ENCODE results near the gene CD86.

- TF ChIP-seq JUN (IDR thresholded peaks at IDR 0.05; ENCODE audit: low read depth, low read length) (no peak), EZH2 (IDR thresholded peaks at IDR 0.05; ENCODE audit: low read depth, low read length, severe bottlenecking) (no peak), SRF (IDR thresholded peaks at IDR 0.05; ENCODE audit: low read depth, low read length) (no peak), PHF8 (conservative IDR thresholded peaks at IDR 0.05; ENCODE audit: low read depth, low read length) (no peak), CTCF (IDR thresholded peaks at IDR 0.05; ENCODE audit: control extremely low read depth in 1 of 3, insufficient read depth in 1 of 3, low read depth in 1 of 3, low read length in 3 of 3) (no peak), RAD21 (IDR thresholded peaks at IDR 0.05 in 1 of 2, conservative IDR thresholded peaks at IDR 0.05 in 1 of 2; ENCODE audit: low read depth in 2 of 2, low read length in 2 of 2) (no peak), POLR2A (IDR thresholded peaks at IDR 0.05; ENCODE audit: control extremely low read depth in 1 of 2, low read depth in 2 of 2, low read length in 2 of 2) (no peak), CBX5 (IDR thresholded peaks at IDR 0.05; ENCODE audit: low read depth, low read length) (no peak), TEAD4 (IDR thresholded peaks at IDR 0.05; ENCODE audit: low read depth, low read length) (no peak), MAFK (IDR thresholded peaks at IDR 0.05; ENCODE audit: low read depth, low read length) (no peak), YY1 (IDR thresholded peaks at IDR 0.05; ENCODE audit: low read depth, low read length) (no peak)
Measured at GRCh38 chr3:122063908-122064307, 8.7 kb downstream of the CD86 start.
